Endothelial cell (in vitro differentiated cells): ENCODE measurements around the gene WDR4. TPM values are rescaled to one million over a fixed set of nuclear protein-coding genes. Genes with fewer than 3 reads are reported as not detected.
A peak's percentile ranks its signal among the peaks of the same experiment; 100 is the strongest.

Experiments
- DNase-seq: peaks from one replicate; pipeline ENCODE4 v3.0.0; 2021; ENCODE audit warnings: low spot score
- H3K27ac Mint-ChIP-seq: one replicate; pipeline ENCODE4 v1.8.0; 2021; ENCODE audit warnings: mixed read lengths, inconsistent platforms; ENCODE audit not compliant: unreplicated experiment
- H3K27me3 Mint-ChIP-seq: one replicate; pipeline ENCODE4 v1.8.0; 2021; ENCODE audit warnings: mild to moderate bottlenecking, moderate library complexity, mixed read lengths, inconsistent platforms; ENCODE audit not compliant: unreplicated experiment
- H3K36me3 Mint-ChIP-seq: one replicate; pipeline ENCODE4 v1.8.0; 2021; ENCODE audit warnings: mild to moderate bottlenecking, low read depth, mixed read lengths, inconsistent platforms; ENCODE audit not compliant: unreplicated experiment
- H3K4me1 Mint-ChIP-seq: one replicate; pipeline ENCODE4 v1.8.0; 2021; ENCODE audit warnings: mild to moderate bottlenecking, mixed read lengths, inconsistent platforms; ENCODE audit not compliant: unreplicated experiment
- H3K4me3 Mint-ChIP-seq: one replicate; pipeline ENCODE4 v1.8.0; 2021; ENCODE audit warnings: mild to moderate bottlenecking, mixed read lengths, inconsistent platforms; ENCODE audit not compliant: unreplicated experiment
- H3K9me3 Mint-ChIP-seq: one replicate; pipeline ENCODE4 v1.8.0; 2021; ENCODE audit warnings: mixed read lengths, inconsistent platforms; ENCODE audit not compliant: unreplicated experiment
- total RNA-seq: library from RNA; stranded (reverse); fragmentation: NEBNext Ultra II Directional; extraction: Animal tissue kit (Norgen Biotek cat#: 25700); gene quantifications from one replicate; pipeline ENCODE4 v1.2.1, GENCODE V29; 2021; ENCODE audit not compliant: unreplicated experiment
- TF ChIP-seq, protein P1 (sequence below): fragments of 200-600 bp; sonication (generic); IDR thresholded peaks from one replicate; pipeline ENCODE4 v1.5.0; 2021; ENCODE audit warnings: antibody characterized with exemption; ENCODE audit not compliant: unreplicated experiment

WDR4 gene
- total RNA-seq, 1 donor from 2014 or later: 14.3 TPM

- H3K4me3 Mint-ChIP-seq: no peak overlapping the region
- DNase-seq: no peak
- H3K27me3 Mint-ChIP-seq: peaks cover 4% of the 10 kb centered on the region
- TF ChIP-seq, protein P1, sequence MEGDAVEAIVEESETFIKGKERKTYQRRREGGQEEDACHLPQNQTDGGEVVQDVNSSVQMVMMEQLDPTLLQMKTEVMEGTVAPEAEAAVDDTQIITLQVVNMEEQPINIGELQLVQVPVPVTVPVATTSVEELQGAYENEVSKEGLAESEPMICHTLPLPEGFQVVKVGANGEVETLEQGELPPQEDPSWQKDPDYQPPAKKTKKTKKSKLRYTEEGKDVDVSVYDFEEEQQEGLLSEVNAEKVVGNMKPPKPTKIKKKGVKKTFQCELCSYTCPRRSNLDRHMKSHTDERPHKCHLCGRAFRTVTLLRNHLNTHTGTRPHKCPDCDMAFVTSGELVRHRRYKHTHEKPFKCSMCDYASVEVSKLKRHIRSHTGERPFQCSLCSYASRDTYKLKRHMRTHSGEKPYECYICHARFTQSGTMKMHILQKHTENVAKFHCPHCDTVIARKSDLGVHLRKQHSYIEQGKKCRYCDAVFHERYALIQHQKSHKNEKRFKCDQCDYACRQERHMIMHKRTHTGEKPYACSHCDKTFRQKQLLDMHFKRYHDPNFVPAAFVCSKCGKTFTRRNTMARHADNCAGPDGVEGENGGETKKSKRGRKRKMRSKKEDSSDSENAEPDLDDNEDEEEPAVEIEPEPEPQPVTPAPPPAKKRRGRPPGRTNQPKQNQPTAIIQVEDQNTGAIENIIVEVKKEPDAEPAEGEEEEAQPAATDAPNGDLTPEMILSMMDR: no peak
- no peaks in the 10 kb centered on the region for H3K9me3 Mint-ChIP-seq
- peaks cover 14% of the 10 kb centered on the region for H3K4me1 Mint-ChIP-seq
- no peak overlapping the region for H3K27ac Mint-ChIP-seq
- H3K36me3 Mint-ChIP-seq: peaks cover 42% of the 10 kb centered on the region
These were observed 19.5 kb downstream of the WDR4 start for GRCh38 chr21:42859891-42860230.

- Mint-ChIP-seq H3K4me1 (peaks cover 14% of the 10 kb centered on the region), H3K4me3 (no peak overlapping the region), H3K9me3 (no peaks in the 10 kb centered on the region), H3K36me3 (peaks cover 47% of the 10 kb centered on the region), H3K27me3 (peaks cover 4% of the 10 kb centered on the region), H3K27ac (no peak overlapping the region)
- no peak for DNase-seq
- TF ChIP-seq, protein P1: no peak
These were observed 20.1 kb downstream of the WDR4 start for GRCh38 chr21:42858957-42859890.

GRCh38 chr21:42858185-42858847 is 21.0 kb downstream of the WDR4 start:
- TF ChIP-seq, protein P1: no peak
- Mint-ChIP-seq H3K4me3 (peak overlapping the region; percentile 20), H3K9me3 (no peaks in the 10 kb centered on the region), H3K27ac (no peak overlapping the region), H3K27me3 (peaks cover 4% of the 10 kb centered on the region), H3K36me3 (peaks cover 50% of the 10 kb centered on the region), H3K4me1 (peaks cover 14% of the 10 kb centered on the region)
- no peak for DNase-seq

- no peaks in the 10 kb centered on the region for H3K9me3 Mint-ChIP-seq
- peak overlapping the region; percentile 17 for H3K27ac Mint-ChIP-seq
- peaks cover 46% of the 10 kb centered on the region for H3K36me3 Mint-ChIP-seq
- peaks cover 8% of the 10 kb centered on the region for H3K4me1 Mint-ChIP-seq
- TF ChIP-seq, protein P1: no peak
- no peak for DNase-seq
- H3K4me3 Mint-ChIP-seq: no peak overlapping the region
- peaks cover 4% of the 10 kb centered on the region for H3K27me3 Mint-ChIP-seq
These were observed 22.1 kb downstream of the WDR4 start for GRCh38 chr21:42857216-42857615.

GRCh38 chr21:42855937-42856335 is 23.4 kb downstream of the WDR4 start:
- no peak for DNase-seq
- TF ChIP-seq, protein P1: no peak
- Mint-ChIP-seq H3K4me1 (peaks cover 8% of the 10 kb centered on the region), H3K9me3 (no peaks in the 10 kb centered on the region), H3K4me3 (no peak overlapping the region), H3K27me3 (peaks cover 10% of the 10 kb centered on the region), H3K36me3 (peaks cover 50% of the 10 kb centered on the region), H3K27ac (peak overlapping the region; percentile 1)
